Measurements from ENCODE around the gene CEP70.
"Not testable (repeated sequence)": the region's sequence is repeated elsewhere in the genome, so short reads cannot be mapped to it uniquely, and the experiment has no call there.

Gene CEP70

DNA sequence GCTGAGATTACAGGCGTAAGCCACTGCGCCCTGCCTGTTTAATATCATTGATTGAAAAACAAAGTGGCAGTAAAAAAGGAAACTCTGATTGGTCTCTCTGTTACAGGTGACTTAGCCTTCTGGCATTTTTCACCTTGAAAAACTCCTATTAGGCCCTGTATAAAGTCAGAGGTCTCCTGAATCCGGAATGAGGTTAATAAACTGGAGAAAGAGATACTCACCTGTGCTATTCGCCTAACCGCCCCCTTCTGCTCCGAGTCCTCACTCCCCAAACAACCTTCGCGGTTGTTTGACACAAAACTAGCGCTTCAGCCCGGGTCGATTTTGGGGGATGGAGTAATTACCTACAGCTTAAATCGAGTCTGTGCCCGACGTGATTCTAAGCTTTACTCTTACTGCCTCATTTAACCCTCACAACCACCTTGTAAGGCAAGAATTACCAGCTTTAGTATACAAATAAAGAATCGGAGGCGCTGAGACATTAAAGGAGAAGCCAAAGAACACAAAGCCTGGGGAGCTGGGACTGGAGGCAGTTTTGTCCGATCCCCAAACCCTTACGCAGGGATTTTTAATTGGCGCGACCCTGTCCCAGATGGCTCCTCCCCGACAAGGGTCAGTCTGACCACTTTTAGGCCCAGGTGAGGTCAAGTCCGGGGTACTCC lies 441 bp downstream of the CEP70 start:
- no peak for DNase-seq (ENCODE audit: low read depth)

- DNase-seq (ENCODE audit: low read depth) = no peak
Measured at GRCh38 chr3:138591392-138591791, 2.7 kb downstream of the CEP70 start.

GRCh38 chr3:138588445-138588844 lies 5.6 kb downstream of the CEP70 start:
- no peak for DNase-seq (ENCODE audit: low read depth)

GRCh38 chr3:138587374-138587773 lies 6.7 kb downstream of the CEP70 start:
- no peak for DNase-seq (ENCODE audit: low read depth)

DNA sequence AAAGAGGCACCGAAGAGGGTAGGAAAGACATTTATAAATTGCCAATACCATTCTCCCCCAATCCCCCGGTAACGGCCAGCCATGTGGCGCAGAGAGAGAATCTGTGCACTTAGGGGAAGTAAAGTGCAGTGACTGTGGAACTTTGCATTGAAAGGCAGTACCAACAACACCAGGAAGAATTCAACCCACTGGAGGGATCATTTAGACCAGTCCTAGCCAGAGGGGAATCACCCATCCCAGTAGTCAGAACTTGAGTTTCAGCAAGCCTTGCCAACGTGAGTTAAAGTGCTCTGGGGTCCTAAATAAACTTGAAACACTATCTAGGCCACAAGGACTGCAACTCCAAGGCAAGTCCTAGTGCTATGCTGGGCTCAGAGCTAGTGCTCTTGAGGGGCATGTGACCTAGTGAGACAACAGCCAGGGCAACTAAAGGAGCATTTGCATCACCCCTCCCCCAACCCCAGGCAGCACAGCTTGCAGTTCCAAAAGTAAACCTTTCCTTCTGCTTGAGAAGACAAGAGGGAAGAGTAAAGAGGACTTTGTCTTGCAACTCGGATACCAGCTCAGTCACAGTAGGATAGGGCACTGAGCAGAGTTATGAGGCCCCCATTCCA lies 15.0 kb downstream of the CEP70 start:
- DNase-seq (ENCODE audit: low read depth) = no peak

DNA sequence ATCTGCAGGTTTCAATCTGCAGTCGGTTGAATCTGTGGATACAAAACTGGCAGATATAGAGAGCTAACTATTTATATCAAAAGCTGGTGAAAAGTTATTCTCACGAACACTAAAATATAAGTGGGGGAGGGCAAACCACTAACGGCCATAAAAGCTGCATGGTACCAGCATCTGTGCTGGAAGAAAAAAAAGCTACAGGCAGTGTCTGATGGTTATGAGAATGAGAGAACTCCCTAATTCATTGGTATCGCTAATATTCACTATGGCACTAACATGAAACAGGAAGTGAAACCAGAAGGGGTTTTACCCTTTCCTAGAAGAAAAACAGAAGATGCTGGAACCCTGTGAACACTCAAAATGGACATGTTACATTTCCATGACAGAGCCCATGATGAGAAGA lies 15.9 kb downstream of the CEP70 start:
- DNase-seq (ENCODE audit: low read depth) = no peak

- DNase-seq (ENCODE audit: low read depth) = no peak
Measured at GRCh38 chr3:138573138-138573537, 20.9 kb downstream of the CEP70 start.

- DNase-seq (ENCODE audit: low read depth) = not testable (repeated sequence)
Measured at GRCh38 chr3:138569624-138570023, 24.4 kb downstream of the CEP70 start.

DNA sequence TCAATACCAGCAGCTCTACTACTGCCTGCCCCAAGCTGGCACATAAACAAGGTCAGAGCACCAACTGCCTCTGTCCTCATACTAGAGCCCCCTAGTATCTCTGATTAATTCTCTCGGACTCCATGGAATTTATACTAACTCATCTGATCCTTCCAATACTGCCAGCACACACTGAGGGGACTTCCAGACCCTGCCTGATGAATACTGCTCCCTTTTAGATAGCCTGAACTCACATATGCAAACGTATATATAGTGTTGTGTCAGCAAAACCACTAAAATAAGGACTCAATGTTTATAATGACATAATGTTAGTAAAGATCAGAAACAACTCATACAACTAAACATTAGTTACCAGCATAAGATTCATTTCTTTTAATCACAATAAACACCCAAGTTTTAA lies 25.0 kb downstream of the CEP70 start:
- DNase-seq (ENCODE audit: low read depth) = no peak

DNA sequence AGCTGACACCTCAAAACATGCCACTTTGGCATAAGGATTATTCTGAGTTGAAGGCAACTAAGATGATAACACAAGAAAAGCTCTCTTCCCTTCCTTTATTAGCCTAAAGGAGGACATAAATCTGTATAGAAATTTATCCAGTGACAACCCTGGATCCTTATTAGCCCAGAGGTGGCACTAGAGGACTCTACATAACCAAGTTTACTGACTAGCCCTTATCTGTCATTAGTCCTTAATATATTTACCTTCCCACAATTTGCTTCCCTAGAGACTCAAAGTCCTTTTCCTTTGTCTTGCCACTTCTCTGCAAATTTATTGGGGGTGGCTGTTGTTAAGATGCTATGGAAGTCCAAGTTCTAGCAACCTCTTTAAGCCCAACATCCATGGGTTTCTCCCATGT lies 26.7 kb downstream of the CEP70 start:
- no peak for DNase-seq (ENCODE audit: low read depth)

DNA sequence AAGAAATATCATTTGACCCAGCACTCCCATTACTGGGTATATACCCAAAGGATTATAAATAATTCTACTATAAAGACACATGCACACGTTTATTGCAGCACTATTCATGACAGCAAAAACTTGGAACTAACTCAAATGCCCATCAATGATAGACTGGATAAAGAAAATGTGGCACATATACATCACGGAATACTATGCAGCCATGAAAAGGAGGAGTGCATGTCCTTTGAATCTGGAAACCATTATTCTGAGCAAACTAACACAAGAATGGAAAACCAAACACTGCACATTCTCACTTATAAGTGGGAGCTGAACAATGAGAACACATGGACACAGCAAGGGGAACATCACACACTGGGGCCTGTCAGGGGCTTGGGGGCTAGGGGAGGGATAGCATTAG lies 27.8 kb downstream of the CEP70 start:
- DNase-seq (ENCODE audit: low read depth) = not testable (repeated sequence)

DNA sequence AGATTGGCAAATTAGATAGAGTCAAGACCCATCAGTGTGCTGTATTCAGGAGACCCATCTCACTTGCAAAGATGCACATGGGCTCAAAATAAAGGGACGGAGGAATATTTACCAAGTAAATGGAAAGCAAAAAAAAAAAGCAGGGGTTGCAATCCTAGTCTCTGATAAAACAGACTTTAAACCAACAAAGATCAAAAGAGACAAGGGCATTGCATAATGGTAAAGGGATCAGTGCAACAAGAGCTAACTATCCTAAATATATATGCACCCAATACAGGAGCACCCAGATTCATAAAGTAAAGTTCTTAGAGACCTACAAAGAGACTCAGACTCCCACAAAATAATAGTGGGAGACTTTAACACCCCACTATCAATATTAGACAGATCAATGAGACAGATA lies 31.2 kb downstream of the CEP70 start:
- DNase-seq (ENCODE audit: low read depth) = not testable (repeated sequence)

- DNase-seq (ENCODE audit: low read depth) = no peak
Measured at GRCh38 chr3:138560501-138560900, 33.6 kb downstream of the CEP70 start.

GRCh38 chr3:138559134-138559533 lies 34.9 kb downstream of the CEP70 start:
- DNase-seq (ENCODE audit: low read depth) = no peak

GRCh38 chr3:138554775-138555174 lies 39.3 kb downstream of the CEP70 start:
- not testable (repeated sequence) for DNase-seq (ENCODE audit: low read depth)

DNA sequence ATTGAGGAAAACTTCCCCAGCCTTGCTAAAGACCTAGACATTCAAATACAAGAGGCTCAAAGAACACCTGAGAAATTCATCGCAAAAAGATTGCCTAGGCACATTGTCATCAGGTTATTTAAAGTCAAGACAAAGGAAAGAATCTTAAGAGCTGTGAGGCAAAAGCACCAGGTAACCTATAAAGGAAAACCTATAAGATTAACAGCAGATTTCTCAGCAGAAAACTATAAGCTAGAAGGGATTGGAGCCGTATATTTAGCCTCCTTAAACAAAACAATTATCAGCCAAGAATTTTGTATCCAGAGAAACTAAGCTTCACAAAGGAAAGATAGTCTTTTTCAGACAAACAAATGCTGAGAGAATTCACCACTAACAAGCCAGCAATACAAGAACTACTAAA lies 43.1 kb downstream of the CEP70 start:
- not testable (repeated sequence) for DNase-seq (ENCODE audit: low read depth)

- no peak for DNase-seq (ENCODE audit: low read depth)
Measured at GRCh38 chr3:138549179-138549977, 44.7 kb downstream of the CEP70 start.

DNA sequence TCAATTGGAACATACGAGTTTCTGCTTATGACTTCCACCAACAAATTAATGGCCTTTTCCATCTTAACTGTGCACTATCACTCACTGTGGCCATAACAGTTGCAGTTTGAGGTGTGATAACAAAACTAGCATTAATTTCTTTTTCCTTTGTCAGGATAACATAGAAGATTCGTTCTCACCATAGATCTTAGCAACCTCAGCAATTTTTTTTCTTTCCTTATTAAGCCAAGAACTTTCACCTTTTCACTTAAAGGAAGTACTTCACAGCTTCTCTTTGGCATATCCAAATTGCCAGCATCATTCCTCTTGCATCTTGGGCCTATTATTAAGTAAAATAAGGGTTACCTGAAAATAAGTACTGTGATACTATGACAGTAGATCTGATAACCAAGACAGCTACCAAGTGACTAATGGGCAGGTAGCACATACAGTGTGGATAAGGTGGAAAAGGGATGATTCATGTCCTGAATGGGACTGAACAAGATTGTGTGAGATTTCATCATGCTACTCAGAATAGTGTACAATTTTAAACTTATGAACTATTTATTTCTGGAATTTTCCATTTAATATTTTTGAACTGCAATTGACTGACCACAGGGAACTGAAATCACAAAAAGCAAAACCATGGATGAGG lies 46.6 kb downstream of the CEP70 start:
- no peak for DNase-seq (ENCODE audit: low read depth)

DNA sequence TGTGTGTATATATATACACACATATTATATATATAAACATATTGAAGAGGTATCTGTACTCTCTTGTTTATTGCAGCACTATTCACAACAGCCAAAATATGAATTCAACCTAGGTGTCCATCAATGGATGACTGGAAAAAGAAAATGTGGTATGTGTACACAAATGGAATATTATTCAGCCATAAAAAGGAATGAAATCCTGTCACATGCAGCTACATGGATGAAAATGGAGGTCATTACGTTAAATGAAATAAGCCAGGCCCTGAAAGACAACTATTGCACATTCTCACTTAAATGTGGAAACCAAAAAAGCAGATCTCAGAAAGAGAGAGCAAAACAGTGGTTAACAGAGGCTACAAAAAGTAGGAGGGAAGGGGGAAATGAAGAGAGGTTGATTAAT lies 49.5 kb downstream of the CEP70 start:
- DNase-seq (ENCODE audit: low read depth) = no peak

GRCh38 chr3:138542977-138543376 lies 51.1 kb downstream of the CEP70 start:
- no peak for DNase-seq (ENCODE audit: low read depth)

GRCh38 chr3:138539352-138539751 lies 54.7 kb downstream of the CEP70 start:
- DNase-seq (ENCODE audit: low read depth) = no peak

DNA sequence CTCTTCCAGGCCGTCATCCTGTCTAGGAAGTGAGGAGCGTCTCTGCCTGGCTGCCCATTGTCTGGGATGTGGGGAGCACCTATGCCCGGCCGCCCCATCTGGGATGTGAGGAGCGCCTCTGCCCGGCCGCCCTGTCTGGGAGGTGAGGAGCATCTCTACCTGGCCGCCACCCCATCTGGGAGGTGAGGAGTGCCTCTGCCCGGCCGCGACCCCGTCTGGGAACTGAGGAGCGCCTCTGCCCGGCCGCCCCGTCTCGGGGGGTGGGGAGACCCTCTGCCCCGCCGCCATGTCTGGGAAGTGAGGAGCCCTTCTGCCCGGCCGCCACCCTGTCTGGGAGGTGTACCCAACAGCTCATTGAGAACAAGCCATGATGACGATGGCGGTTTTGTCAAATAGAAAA lies 72.6 kb downstream of the CEP70 start:
- not testable (repeated sequence) for DNase-seq (ENCODE audit: low read depth)
